Gastroesophageal sphincter (tissue), 3 donors: Measurements from ENCODE around the gene METTL24.

Source experiments
- EP300 ChIP-seq: sonication (generic); formaldehyde crosslinking; IDR thresholded peaks from one replicate; pipeline ENCODE4 v1.6.1; 2017; ENCODE audit warnings: antibody characterized with exemption, mild to moderate bottlenecking
- POLR2A ChIP-seq, 2 donors: fragments of 450-650 bp; IDR thresholded peaks; one replicate each; pipeline ENCODE4 v1.6.1; 2017; ENCODE audit warnings: antibody characterized with exemption in 2 of 2, mild to moderate bottlenecking in 2 of 2, moderate library complexity in 1 of 2
- POLR2AphosphoS5 ChIP-seq: sonication (generic); formaldehyde crosslinking; IDR thresholded peaks from one replicate; pipeline ENCODE4 v1.6.1; 2017; ENCODE audit warnings: antibody characterized with exemption
- TF ChIP-seq, protein P1 (sequence below), 4 experiments: fragments of 200-600 bp in 2 of 4; fragments of 450-650 bp in 2 of 4; sonication (generic) in 1 of 4; IDR thresholded peaks; one replicate each; pipeline ENCODE4 v1.5.1; 2017 to 2019; ENCODE audit warnings: antibody characterized with exemption in 4 of 4, mild to moderate bottlenecking in 2 of 4, moderate library complexity in 2 of 4

DNA sequence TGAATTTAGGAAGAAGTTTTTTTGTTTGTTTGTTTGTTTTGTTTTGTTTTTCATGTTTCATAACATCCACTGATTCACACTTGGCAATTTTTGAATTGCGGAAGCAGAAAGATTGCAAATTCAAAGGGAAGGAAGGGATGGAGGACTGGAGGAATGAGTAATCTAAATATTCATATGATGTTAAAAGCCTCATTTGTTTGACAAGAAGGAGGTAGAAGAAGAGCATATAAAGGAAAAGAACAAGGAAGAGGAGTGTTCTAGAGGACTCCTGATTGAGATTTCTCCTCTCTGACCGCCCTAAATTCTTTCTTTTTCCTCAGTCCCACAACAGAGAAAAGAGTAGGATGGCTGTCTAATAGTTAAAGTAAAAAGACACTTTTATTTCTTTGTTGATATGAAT lies 88.5 kb downstream of the METTL24 start:
- TF ChIP-seq, protein P1, sequence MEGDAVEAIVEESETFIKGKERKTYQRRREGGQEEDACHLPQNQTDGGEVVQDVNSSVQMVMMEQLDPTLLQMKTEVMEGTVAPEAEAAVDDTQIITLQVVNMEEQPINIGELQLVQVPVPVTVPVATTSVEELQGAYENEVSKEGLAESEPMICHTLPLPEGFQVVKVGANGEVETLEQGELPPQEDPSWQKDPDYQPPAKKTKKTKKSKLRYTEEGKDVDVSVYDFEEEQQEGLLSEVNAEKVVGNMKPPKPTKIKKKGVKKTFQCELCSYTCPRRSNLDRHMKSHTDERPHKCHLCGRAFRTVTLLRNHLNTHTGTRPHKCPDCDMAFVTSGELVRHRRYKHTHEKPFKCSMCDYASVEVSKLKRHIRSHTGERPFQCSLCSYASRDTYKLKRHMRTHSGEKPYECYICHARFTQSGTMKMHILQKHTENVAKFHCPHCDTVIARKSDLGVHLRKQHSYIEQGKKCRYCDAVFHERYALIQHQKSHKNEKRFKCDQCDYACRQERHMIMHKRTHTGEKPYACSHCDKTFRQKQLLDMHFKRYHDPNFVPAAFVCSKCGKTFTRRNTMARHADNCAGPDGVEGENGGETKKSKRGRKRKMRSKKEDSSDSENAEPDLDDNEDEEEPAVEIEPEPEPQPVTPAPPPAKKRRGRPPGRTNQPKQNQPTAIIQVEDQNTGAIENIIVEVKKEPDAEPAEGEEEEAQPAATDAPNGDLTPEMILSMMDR (IDR thresholded peaks at IDR 0.05): no peak
- TF ChIP-seq POLR2A (IDR thresholded peaks at IDR 0.05) (no peak), EP300 (no peak), POLR2AphosphoS5 (no peak)
